HPDE6-E6E7 (cell line): Measurements from ENCODE around the gene BOLA3.
"Not testable (repeated sequence)": the region's sequence is repeated elsewhere in the genome, so short reads cannot be mapped to it uniquely, and the experiment has no call there.

Source experiments
- DNase-seq: peaks from one replicate; pipeline ENCODE4 v3.0.0; 2011; ENCODE audit warnings: missing footprints; ENCODE audit errors: extremely low spot score

BOLA3 gene

GRCh38 chr2:74149247-74149525, 1.5 kb upstream of the BOLA3 start:
- DNase-seq = no peak

GRCh38 chr2:74148457-74149246, 940 bp upstream of the BOLA3 start:
- no peak for DNase-seq

- DNase-seq = peak; percentile 20
These were observed 584 bp downstream of the BOLA3 start for GRCh38 chr2:74146929-74147726.

GRCh38 chr2:74142340-74142739, 5.4 kb downstream of the BOLA3 start:
- DNase-seq = no peak

- no peak for DNase-seq
These were observed 8.9 kb downstream of the BOLA3 start for GRCh38 chr2:74138600-74139323.

- DNase-seq = no peak
These were observed 9.8 kb downstream of the BOLA3 start for GRCh38 chr2:74137651-74138599.

GRCh38 chr2:74131901-74132300, 15.8 kb downstream of the BOLA3 start:
- no peak for DNase-seq

- DNase-seq = peak; percentile 64
These were observed 17.3 kb downstream of the BOLA3 start for GRCh38 chr2:74130211-74130995.

- DNase-seq = no peak
These were observed 19.5 kb downstream of the BOLA3 start for GRCh38 chr2:74128206-74128605.

GRCh38 chr2:74123955-74124354, 23.8 kb downstream of the BOLA3 start:
- not testable (repeated sequence) for DNase-seq

- not testable (repeated sequence) for DNase-seq
These were observed 25.9 kb downstream of the BOLA3 start for GRCh38 chr2:74121846-74122245.

GRCh38 chr2:74119912-74120825, 27.5 kb downstream of the BOLA3 start:
- DNase-seq = peak; percentile 44

- DNase-seq = no peak
These were observed 28.4 kb downstream of the BOLA3 start for GRCh38 chr2:74119339-74119738.

GRCh38 chr2:74111380-74111779, 36.3 kb downstream of the BOLA3 start:
- no peak for DNase-seq

- no peak for DNase-seq
These were observed 37.2 kb downstream of the BOLA3 start for GRCh38 chr2:74110537-74110936.

- no peak for DNase-seq
These were observed 38.2 kb downstream of the BOLA3 start for GRCh38 chr2:74109551-74109950.

GRCh38 chr2:74107071-74107470, 40.6 kb downstream of the BOLA3 start:
- no peak for DNase-seq

- DNase-seq = no peak
These were observed 42.3 kb downstream of the BOLA3 start for GRCh38 chr2:74105413-74105812.

GRCh38 chr2:74104839-74105238, 42.9 kb downstream of the BOLA3 start:
- DNase-seq = no peak

- DNase-seq = no peak
These were observed 43.9 kb downstream of the BOLA3 start for GRCh38 chr2:74103763-74104162.
